ENCODE data around the gene SLC25A33.
"Not testable (repeated sequence)": the region's sequence is repeated elsewhere in the genome, so short reads cannot be mapped to it uniquely, and the experiment has no call there.

SLC25A33 gene

GRCh38 chr1:9510130-9510529 lies 29.1 kb upstream of the SLC25A33 start:
- peaks cover 6% of the 10 kb centered on the region for H3K27me3 ChIP-seq (replicated peaks; ENCODE audit: control insufficient read depth, insufficient read depth, low read length)
- no peak overlapping the region for H3K4me3 ChIP-seq (ENCODE audit: low read length)
- H3K9ac ChIP-seq (ENCODE audit: low read length), result no peak overlapping the region
- no peaks in the 10 kb centered on the region for H3K4me1 ChIP-seq (ENCODE audit: control insufficient read depth, insufficient read depth, low read length)
- DNase-seq (ENCODE audit: low read depth), result no peak
- H3K9me3 ChIP-seq (ENCODE audit: control insufficient read depth, low read length), result peaks cover 4% of the 10 kb centered on the region
- H3K36me3 ChIP-seq (ENCODE audit: control insufficient read depth, insufficient read depth, low read length, severe bottlenecking), result no peaks in the 10 kb centered on the region

- H3K9ac ChIP-seq (ENCODE audit: low read length); H3K27me3 ChIP-seq (replicated peaks; ENCODE audit: control insufficient read depth, insufficient read depth, low read length); H3K4me1 ChIP-seq (ENCODE audit: control insufficient read depth, insufficient read depth, low read length); H3K36me3 ChIP-seq (ENCODE audit: control insufficient read depth, insufficient read depth, low read length, severe bottlenecking); DNase-seq (ENCODE audit: low read depth); H3K4me3 ChIP-seq (ENCODE audit: low read length); H3K9me3 ChIP-seq (ENCODE audit: control insufficient read depth, low read length): not testable (repeated sequence)
These were observed 23.7 kb upstream of the SLC25A33 start for GRCh38 chr1:9515550-9515949.

- Histone ChIP-seq H3K9ac (ENCODE audit: low read length) (no peak overlapping the region), H3K27me3 (replicated peaks; ENCODE audit: control insufficient read depth, insufficient read depth, low read length) (peaks cover 10% of the 10 kb centered on the region), H3K9me3 (ENCODE audit: control insufficient read depth, low read length) (peaks cover 4% of the 10 kb centered on the region), H3K4me3 (ENCODE audit: low read length) (no peak overlapping the region), H3K36me3 (ENCODE audit: control insufficient read depth, insufficient read depth, low read length, severe bottlenecking) (no peaks in the 10 kb centered on the region), H3K4me1 (ENCODE audit: control insufficient read depth, insufficient read depth, low read length) (no peaks in the 10 kb centered on the region)
- DNase-seq (ENCODE audit: low read depth), result no peak
These were observed 20.7 kb upstream of the SLC25A33 start for GRCh38 chr1:9518454-9518998.

GRCh38 chr1:9520411-9520810 lies 18.9 kb upstream of the SLC25A33 start:
- Histone ChIP-seq H3K27me3 (replicated peaks; ENCODE audit: control insufficient read depth, insufficient read depth, low read length) (peaks cover 10% of the 10 kb centered on the region), H3K4me3 (ENCODE audit: low read length) (no peak overlapping the region), H3K36me3 (ENCODE audit: control insufficient read depth, insufficient read depth, low read length, severe bottlenecking) (no peaks in the 10 kb centered on the region), H3K9me3 (ENCODE audit: control insufficient read depth, low read length) (no peaks in the 10 kb centered on the region), H3K9ac (ENCODE audit: low read length) (no peak overlapping the region), H3K4me1 (ENCODE audit: control insufficient read depth, insufficient read depth, low read length) (no peaks in the 10 kb centered on the region)
- no peak for DNase-seq (ENCODE audit: low read depth)

GRCh38 chr1:9529190-9529589 lies 10.1 kb upstream of the SLC25A33 start:
- Histone ChIP-seq H3K9ac (ENCODE audit: low read length) (no peak overlapping the region), H3K27me3 (replicated peaks; ENCODE audit: control insufficient read depth, insufficient read depth, low read length) (no peaks in the 10 kb centered on the region), H3K4me1 (ENCODE audit: control insufficient read depth, insufficient read depth, low read length) (no peaks in the 10 kb centered on the region), H3K36me3 (ENCODE audit: control insufficient read depth, insufficient read depth, low read length, severe bottlenecking) (no peaks in the 10 kb centered on the region), H3K4me3 (ENCODE audit: low read length) (no peak overlapping the region), H3K9me3 (ENCODE audit: control insufficient read depth, low read length) (no peaks in the 10 kb centered on the region)
- DNase-seq (ENCODE audit: low read depth), result no peak

- H3K9ac ChIP-seq (ENCODE audit: low read length), result no peak overlapping the region
- H3K4me1 ChIP-seq (ENCODE audit: control insufficient read depth, insufficient read depth, low read length), result no peaks in the 10 kb centered on the region
- DNase-seq (ENCODE audit: low read depth), result no peak
- H3K27me3 ChIP-seq (replicated peaks; ENCODE audit: control insufficient read depth, insufficient read depth, low read length), result no peaks in the 10 kb centered on the region
- H3K9me3 ChIP-seq (ENCODE audit: control insufficient read depth, low read length), result no peaks in the 10 kb centered on the region
- no peak overlapping the region for H3K4me3 ChIP-seq (ENCODE audit: low read length)
- no peaks in the 10 kb centered on the region for H3K36me3 ChIP-seq (ENCODE audit: control insufficient read depth, insufficient read depth, low read length, severe bottlenecking)
These were observed 8.9 kb upstream of the SLC25A33 start for GRCh38 chr1:9530320-9530719.

- Histone ChIP-seq H3K36me3 (ENCODE audit: control insufficient read depth, insufficient read depth, low read length, severe bottlenecking) (no peaks in the 10 kb centered on the region), H3K4me1 (ENCODE audit: control insufficient read depth, insufficient read depth, low read length) (no peaks in the 10 kb centered on the region), H3K4me3 (ENCODE audit: low read length) (no peak overlapping the region), H3K9me3 (ENCODE audit: control insufficient read depth, low read length) (no peaks in the 10 kb centered on the region), H3K9ac (ENCODE audit: low read length) (no peak overlapping the region), H3K27me3 (replicated peaks; ENCODE audit: control insufficient read depth, insufficient read depth, low read length) (no peaks in the 10 kb centered on the region)
- no peak for DNase-seq (ENCODE audit: low read depth)
These were observed 4.3 kb upstream of the SLC25A33 start for GRCh38 chr1:9534953-9535352.

GRCh38 chr1:9536301-9536700 lies 3.0 kb upstream of the SLC25A33 start:
- no peak for DNase-seq (ENCODE audit: low read depth)
- Histone ChIP-seq H3K9me3 (ENCODE audit: control insufficient read depth, low read length) (no peaks in the 10 kb centered on the region), H3K36me3 (ENCODE audit: control insufficient read depth, insufficient read depth, low read length, severe bottlenecking) (no peaks in the 10 kb centered on the region), H3K27me3 (replicated peaks; ENCODE audit: control insufficient read depth, insufficient read depth, low read length) (no peaks in the 10 kb centered on the region), H3K4me3 (ENCODE audit: low read length) (no peak overlapping the region), H3K9ac (ENCODE audit: low read length) (no peak overlapping the region), H3K4me1 (ENCODE audit: control insufficient read depth, insufficient read depth, low read length) (peaks cover 8% of the 10 kb centered on the region)

- Histone ChIP-seq H3K27me3 (replicated peaks; ENCODE audit: control insufficient read depth, insufficient read depth, low read length) (no peaks in the 10 kb centered on the region), H3K36me3 (ENCODE audit: control insufficient read depth, insufficient read depth, low read length, severe bottlenecking) (no peaks in the 10 kb centered on the region), H3K9ac (ENCODE audit: low read length) (no peak overlapping the region), H3K4me3 (ENCODE audit: low read length) (no peak overlapping the region), H3K4me1 (ENCODE audit: control insufficient read depth, insufficient read depth, low read length) (peaks cover 12% of the 10 kb centered on the region), H3K9me3 (ENCODE audit: control insufficient read depth, low read length) (no peaks in the 10 kb centered on the region)
- no peak for DNase-seq (ENCODE audit: low read depth)
These were observed 1.2 kb upstream of the SLC25A33 start for GRCh38 chr1:9537863-9538668.

- Histone ChIP-seq H3K4me1 (ENCODE audit: control insufficient read depth, insufficient read depth, low read length) (peaks cover 12% of the 10 kb centered on the region), H3K27me3 (replicated peaks; ENCODE audit: control insufficient read depth, insufficient read depth, low read length) (no peaks in the 10 kb centered on the region), H3K36me3 (ENCODE audit: control insufficient read depth, insufficient read depth, low read length, severe bottlenecking) (no peaks in the 10 kb centered on the region), H3K4me3 (ENCODE audit: low read length) (no peak overlapping the region), H3K9me3 (ENCODE audit: control insufficient read depth, low read length) (no peaks in the 10 kb centered on the region), H3K9ac (ENCODE audit: low read length) (peak overlapping the region; percentile 42)
- no peak for DNase-seq (ENCODE audit: low read depth)
These were observed 548 bp upstream of the SLC25A33 start for GRCh38 chr1:9538669-9539164.

GRCh38 chr1:9539829-9540550 lies 725 bp downstream of the SLC25A33 start:
- Histone ChIP-seq H3K27me3 (replicated peaks; ENCODE audit: control insufficient read depth, insufficient read depth, low read length) (no peaks in the 10 kb centered on the region), H3K9me3 (ENCODE audit: control insufficient read depth, low read length) (no peaks in the 10 kb centered on the region), H3K36me3 (ENCODE audit: control insufficient read depth, insufficient read depth, low read length, severe bottlenecking) (no peaks in the 10 kb centered on the region), H3K9ac (ENCODE audit: low read length) (peak overlapping the region; percentile 69), H3K4me3 (ENCODE audit: low read length) (peak overlapping the region; percentile 81), H3K4me1 (ENCODE audit: control insufficient read depth, insufficient read depth, low read length) (peaks cover 12% of the 10 kb centered on the region)
- DNase-seq (ENCODE audit: low read depth), result peak; percentile 83

Data from adipocyte (in vitro differentiated cells).